SK-N-MC (cell line): ENCODE measurements around the gene MYH9.

Experiments
- EZH2 ChIP-seq: fragments of 200-600 bp; sonication (generic); IDR thresholded peaks from one replicate; pipeline ENCODE4 v1.6.1; 2017; ENCODE audit warnings: antibody characterized with exemption
- FOXP2 ChIP-seq: optimal IDR thresholded peaks from 2 replicates; pipeline ENCODE3; 2011; ENCODE audit warnings: mild to moderate bottlenecking, moderate library complexity; ENCODE audit not compliant: insufficient read depth; ENCODE audit errors: extremely low read length, control extremely low read depth

DNA sequence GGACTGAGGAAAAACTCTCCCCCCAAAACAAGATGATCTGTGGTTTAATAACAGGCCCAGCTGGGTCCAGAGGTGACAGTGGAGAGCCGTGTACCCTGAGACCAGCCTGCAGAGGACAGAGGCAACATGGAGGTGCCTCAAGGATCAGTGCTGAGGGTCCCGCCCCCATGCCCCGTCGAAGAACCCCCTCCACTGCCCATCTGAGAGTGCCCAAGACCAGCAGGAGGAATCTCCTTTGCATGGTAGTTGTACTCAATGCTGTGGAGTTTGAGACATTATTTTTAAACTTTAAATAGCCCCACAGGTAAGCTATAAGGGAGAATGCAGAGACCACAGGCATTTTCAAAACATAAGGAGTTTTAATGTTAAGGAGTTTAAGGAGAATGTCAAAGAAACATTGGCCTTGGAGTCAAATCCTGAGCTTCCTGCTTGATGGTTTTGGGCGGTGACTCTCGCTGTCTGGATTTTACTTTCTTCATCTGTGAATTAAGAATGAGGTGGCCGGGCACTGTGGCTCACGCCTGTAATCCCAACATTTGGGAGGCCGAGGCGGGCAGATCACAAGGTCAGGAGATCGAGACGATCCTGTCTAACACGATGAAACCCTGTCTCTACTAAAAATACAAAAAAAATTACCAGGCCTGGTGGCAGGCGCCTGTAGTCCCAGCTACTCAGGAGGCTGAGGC, 128.0 kb downstream of the MYH9 start:
- no peak for TF ChIP-seq FOXP2
- TF ChIP-seq EZH2: no peak
